NCI-H69 (cell line): ENCODE data around the gene PNPLA1.

Experiments used
- DNase-seq: peaks from one replicate; lab custom pipeline; 2025; lab: John Stamatoyannopoulos, UW

Gene PNPLA1

GRCh38 chr6:36269834-36270705 is at the start of gene PNPLA1:
PNPLA1 (plus strand) TSS chr6:36270060; CDS start chr6:36270460, 400 bp downstream.
- no peak for DNase-seq

GRCh38 chr6:36220226-36220625 is 49.6 kb upstream of the PNPLA1 start:
- no peak for DNase-seq

- no peak for DNase-seq
Measured at GRCh38 chr6:36221674-36222073, 48.2 kb upstream of the PNPLA1 start.

- DNase-seq = no peak
Measured at GRCh38 chr6:36222924-36223323, 46.9 kb upstream of the PNPLA1 start.

- DNase-seq = no peak
Measured at GRCh38 chr6:36223706-36224105, 46.2 kb upstream of the PNPLA1 start.

GRCh38 chr6:36224918-36225461 is 44.9 kb upstream of the PNPLA1 start:
- peak; percentile 32 for DNase-seq

GRCh38 chr6:36226438-36227047 is 43.3 kb upstream of the PNPLA1 start:
- DNase-seq = peak; percentile 73

- DNase-seq = peak; percentile 91
Measured at GRCh38 chr6:36227379-36228228, 42.3 kb upstream of the PNPLA1 start.

- no peak for DNase-seq
Measured at GRCh38 chr6:36229223-36229622, 40.6 kb upstream of the PNPLA1 start.

- no peak for DNase-seq
Measured at GRCh38 chr6:36230371-36230770, 39.5 kb upstream of the PNPLA1 start.

GRCh38 chr6:36232172-36232571 is 37.7 kb upstream of the PNPLA1 start:
- no peak for DNase-seq

- no peak for DNase-seq
Measured at GRCh38 chr6:36235309-36235708, 34.6 kb upstream of the PNPLA1 start.

GRCh38 chr6:36235862-36236261 is 34.0 kb upstream of the PNPLA1 start:
- no peak for DNase-seq

- no peak for DNase-seq
Measured at GRCh38 chr6:36239774-36240173, 30.1 kb upstream of the PNPLA1 start.

GRCh38 chr6:36241728-36242127 is 28.1 kb upstream of the PNPLA1 start:
- DNase-seq = no peak

- DNase-seq = no peak
Measured at GRCh38 chr6:36242161-36242560, 27.7 kb upstream of the PNPLA1 start.

GRCh38 chr6:36242626-36243025 is 27.2 kb upstream of the PNPLA1 start:
- DNase-seq = no peak

- DNase-seq = no peak
Measured at GRCh38 chr6:36243562-36244212, 26.2 kb upstream of the PNPLA1 start.

- no peak for DNase-seq
Measured at GRCh38 chr6:36244641-36245280, 25.1 kb upstream of the PNPLA1 start.

- DNase-seq = peak; percentile 31
Measured at GRCh38 chr6:36245572-36246061, 24.2 kb upstream of the PNPLA1 start.
